RWPE1 (cell line): ENCODE results near the gene INO80.

Experiments
- CTCF ChIA-PET: fragments of 350-600 bp; sonication (Branson Sonifier 250); formaldehyde crosslinking; extraction: SDS; loops from one replicate; lab custom pipeline; 2021; lab: Yijun Ruan, JAX
- POLR2A ChIA-PET: fragments of 400-600 bp; formaldehyde crosslinking; extraction: SDS; loops from one replicate; lab custom pipeline; 2020; ENCODE audit warnings: antibody characterized with exemption; ENCODE audit not compliant: low non-redundant PET; lab: Yijun Ruan, JAX
- DNase-seq: peaks from one replicate; pipeline ENCODE4 v3.0.0; 2012; ENCODE audit warnings: low spot score
- H3K27ac ChIP-seq: fragments of 450-650 bp; 2 replicates; pipeline ENCODE4 v1.5.1; 2017
- TF ChIP-seq, protein P1 (sequence below): fragments of 450-650 bp; conservative IDR thresholded peaks from 2 replicates; pipeline ENCODE4 v1.5.1; 2017; ENCODE audit warnings: low read depth, mild to moderate bottlenecking

INO80 gene

DNA sequence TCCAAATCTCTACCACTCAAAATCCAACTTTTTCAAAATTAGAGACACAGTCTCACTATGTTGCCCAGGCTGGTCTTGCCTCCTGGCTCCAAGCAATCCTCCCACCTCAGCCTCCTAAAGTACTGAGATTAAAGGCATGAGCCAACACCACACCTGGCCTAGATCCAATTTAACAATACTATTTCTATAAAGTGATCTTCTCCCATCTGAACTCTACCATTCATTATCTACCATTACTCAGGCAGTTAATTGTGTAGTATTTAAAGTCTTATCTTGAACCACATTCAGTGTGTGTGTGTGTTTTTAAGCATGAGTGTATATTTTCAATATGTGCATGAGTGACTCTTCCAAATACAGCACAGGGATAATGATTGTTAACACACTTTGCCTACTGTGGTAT lies 77.0 kb downstream of the INO80 start:
- TF ChIP-seq, protein P1, sequence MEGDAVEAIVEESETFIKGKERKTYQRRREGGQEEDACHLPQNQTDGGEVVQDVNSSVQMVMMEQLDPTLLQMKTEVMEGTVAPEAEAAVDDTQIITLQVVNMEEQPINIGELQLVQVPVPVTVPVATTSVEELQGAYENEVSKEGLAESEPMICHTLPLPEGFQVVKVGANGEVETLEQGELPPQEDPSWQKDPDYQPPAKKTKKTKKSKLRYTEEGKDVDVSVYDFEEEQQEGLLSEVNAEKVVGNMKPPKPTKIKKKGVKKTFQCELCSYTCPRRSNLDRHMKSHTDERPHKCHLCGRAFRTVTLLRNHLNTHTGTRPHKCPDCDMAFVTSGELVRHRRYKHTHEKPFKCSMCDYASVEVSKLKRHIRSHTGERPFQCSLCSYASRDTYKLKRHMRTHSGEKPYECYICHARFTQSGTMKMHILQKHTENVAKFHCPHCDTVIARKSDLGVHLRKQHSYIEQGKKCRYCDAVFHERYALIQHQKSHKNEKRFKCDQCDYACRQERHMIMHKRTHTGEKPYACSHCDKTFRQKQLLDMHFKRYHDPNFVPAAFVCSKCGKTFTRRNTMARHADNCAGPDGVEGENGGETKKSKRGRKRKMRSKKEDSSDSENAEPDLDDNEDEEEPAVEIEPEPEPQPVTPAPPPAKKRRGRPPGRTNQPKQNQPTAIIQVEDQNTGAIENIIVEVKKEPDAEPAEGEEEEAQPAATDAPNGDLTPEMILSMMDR: no peak
- no peak overlapping the region for H3K27ac ChIP-seq
- DNase-seq: no peak
- POLR2A ChIA-PET: no interaction called here
- CTCF ChIA-PET: no interaction called here

DNA sequence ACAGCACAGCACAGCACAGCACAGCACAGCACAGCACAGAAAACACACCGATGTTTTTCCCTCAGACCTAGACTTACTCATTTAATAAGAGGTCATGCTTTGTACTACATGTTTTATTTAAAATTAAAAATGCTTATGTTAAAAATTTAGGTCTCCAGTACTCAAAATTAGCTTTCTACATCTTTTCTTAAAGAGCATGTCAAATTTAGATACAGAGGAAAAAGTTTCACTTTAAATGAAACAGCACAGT lies 84.1 kb downstream of the INO80 start:
- TF ChIP-seq, protein P1: no peak
- ChIA-PET CTCF (interaction anchor here (1.9 kb wide), 1 partner anchor 14 kb away, joined by 10 read pairs; no protein-coding TSS in a partner anchor), POLR2A (no interaction called here)
- no peak overlapping the region for H3K27ac ChIP-seq
- DNase-seq: no peak

DNA sequence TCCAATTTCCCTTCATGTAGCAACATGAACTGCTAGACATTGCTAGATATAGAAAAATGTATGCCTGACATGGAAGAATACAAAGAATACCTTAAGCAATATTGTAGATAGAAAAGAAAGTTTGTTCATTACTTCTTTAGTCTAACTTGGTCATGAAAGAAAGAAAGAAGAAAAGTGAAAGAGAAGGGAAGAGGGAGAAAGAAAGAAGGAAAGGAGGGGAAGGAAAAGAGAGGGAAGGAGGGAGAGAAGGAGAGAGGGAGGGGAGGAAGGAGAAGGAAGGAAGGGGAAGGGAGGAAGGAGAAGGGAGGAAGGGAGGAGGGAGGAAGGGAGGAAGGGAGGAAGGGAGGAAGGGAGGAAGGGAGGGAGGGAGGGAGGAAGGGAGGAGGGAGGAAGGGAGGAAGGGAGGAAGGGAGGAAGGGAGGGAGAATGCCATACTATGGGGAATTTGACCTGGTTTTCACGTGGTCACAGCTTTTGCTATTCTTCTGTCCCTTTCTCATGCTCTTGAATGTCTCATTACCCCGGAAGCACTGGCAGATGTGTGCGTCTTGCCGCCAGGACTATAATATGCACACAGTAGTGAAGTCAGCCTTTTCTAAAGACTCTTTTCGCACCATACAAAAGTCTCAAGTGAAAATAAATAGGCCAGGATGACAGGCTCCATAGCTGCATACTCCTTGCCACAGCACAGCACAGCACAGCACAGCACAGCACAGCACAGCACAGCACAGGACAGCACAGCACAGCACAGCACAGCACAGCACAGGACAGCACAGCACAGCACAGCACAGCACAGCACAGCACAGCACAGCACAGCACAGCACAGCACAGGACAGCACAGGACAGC lies 84.6 kb downstream of the INO80 start:
- TF ChIP-seq, protein P1: no peak
- no peak overlapping the region for H3K27ac ChIP-seq
- ChIA-PET CTCF (interaction anchor here (1.9 kb wide), 1 partner anchor 13 kb away, joined by 10 read pairs; no protein-coding TSS in a partner anchor), POLR2A (no interaction called here)
- no peak for DNase-seq

DNA sequence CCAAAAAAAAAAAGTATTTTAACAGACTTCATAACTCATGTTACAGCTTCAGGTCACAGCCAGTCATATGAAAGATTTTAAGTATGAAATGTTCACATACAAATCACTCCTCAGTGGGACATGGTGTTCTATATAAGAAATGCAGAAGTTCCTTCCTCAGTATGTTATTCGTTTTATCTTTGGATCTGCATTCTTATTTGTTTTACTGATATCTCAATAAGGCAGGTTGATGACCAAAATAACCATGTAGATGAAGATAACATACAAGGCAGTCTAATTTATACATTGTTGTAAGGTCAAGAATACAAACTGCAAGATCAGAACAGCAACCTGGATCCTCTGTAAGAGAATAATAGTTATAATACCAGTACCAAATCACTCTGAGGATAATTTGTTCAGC lies 87.2 kb downstream of the INO80 start:
- CTCF ChIA-PET: interaction anchor here (1.5 kb wide), 1 partner anchor 10 kb away, joined by 6 read pairs; no protein-coding TSS in a partner anchor
- POLR2A ChIA-PET: no interaction called here
- no peak for DNase-seq
- H3K27ac ChIP-seq: no peak overlapping the region
- TF ChIP-seq, protein P1: no peak

DNA sequence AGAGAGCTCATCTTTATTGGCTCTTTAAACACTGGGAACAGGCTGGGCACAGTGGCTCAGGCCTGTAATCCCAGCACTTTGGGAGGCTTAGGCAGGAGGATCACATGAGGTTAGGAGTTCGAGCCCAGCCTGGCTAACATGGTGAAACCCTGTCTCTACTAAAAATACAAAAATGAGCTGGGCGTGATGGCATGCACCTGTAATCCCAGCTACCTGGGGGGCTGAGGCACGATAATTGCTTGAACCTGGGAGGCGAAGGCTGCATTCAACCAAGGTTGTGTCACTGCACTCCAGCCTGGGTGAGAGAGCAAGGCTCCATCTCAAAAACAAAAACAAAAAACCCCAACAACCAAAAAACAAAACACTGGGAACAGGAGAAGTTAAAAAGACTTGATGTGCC lies 90.7 kb downstream of the INO80 start:
- DNase-seq: no peak
- ChIA-PET CTCF (no interaction called here), POLR2A (no interaction called here)
- no peak overlapping the region for H3K27ac ChIP-seq
- TF ChIP-seq, protein P1: no peak

DNA sequence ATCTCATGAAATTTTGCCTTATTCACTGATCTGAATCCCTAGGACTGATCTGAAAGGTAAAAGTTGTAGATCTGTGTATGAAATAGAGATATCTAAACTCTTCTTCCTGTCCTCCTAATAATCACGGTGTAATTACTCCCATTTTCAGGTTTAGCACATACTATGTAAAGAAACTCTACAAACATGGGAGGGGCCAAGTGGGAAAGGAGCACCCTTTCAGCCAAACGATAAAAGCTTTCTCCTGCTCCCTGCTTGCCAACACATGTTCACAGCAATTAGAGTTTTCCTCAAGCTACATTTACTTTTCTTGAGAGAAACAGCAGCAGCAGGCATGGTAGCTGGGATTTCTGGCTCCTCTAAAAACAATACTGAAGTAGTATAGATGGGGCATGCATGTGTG lies 91.2 kb downstream of the INO80 start:
- ChIA-PET CTCF (interaction anchor here (0.5 to 3.9 kb wide), 3 partner anchors 94 to 146 kb away, joined by 3 to 24 read pairs (median 4); no protein-coding TSS in a partner anchor), POLR2A (no interaction called here)
- DNase-seq: no peak
- H3K27ac ChIP-seq: no peak overlapping the region
- TF ChIP-seq, protein P1: no peak
